OCI-LY7 (cell line): ENCODE measurements around the gene PLA2G15. TPM values are rescaled to one million over a fixed set of nuclear protein-coding genes. Genes with fewer than 3 reads are reported as not detected.

ENCODE experiments used
- BruUV-seq: library from RNA; stranded (reverse); fragments of 400-500 nt; replicated peaks from 2 replicates; lab custom pipeline; 2021; lab: Mats Ljungman, UMichigan
- CTCF ChIA-PET: fragments of 300-600 bp; sonication (Branson Sonifier 250); formaldehyde crosslinking; loops from one replicate; lab custom pipeline; 2022; ENCODE audit warnings: antibody characterized with exemption; ENCODE audit not compliant: unreplicated experiment; lab: Charles Lee
- POLR2A ChIA-PET: fragments of 300-600 bp; sonication (Branson Sonifier 250); formaldehyde crosslinking; loops from one replicate; lab custom pipeline; 2022; ENCODE audit warnings: antibody characterized with exemption; lab: Charles Lee
- DNase-seq: peaks from one replicate; pipeline ENCODE4 v3.0.0-alpha.2; 2015; ENCODE audit warnings: low spot score
- H2AFZ ChIP-seq: fragments of 200-600 bp; sonication (generic), shearing (Covaris generic); 2 replicates; pipeline ENCODE4 v1.6.1; 2014; ENCODE audit warnings: mild to moderate bottlenecking, antibody characterized with exemption, low read length, moderate library complexity
- H3K27ac ChIP-seq: fragments of 200-600 bp; sonication (generic); 2 replicates; pipeline ENCODE4 v1.5.1; 2014; ENCODE audit warnings: mixed run types, low read depth, mild to moderate bottlenecking, moderate library complexity, low read length, inconsistent platforms; ENCODE audit not compliant: poor library complexity, severe bottlenecking
- H3K36me3 ChIP-seq: fragments of 200-600 bp; sonication (generic); 2 replicates; pipeline ENCODE4 v1.6.1; 2014; ENCODE audit warnings: mild to moderate bottlenecking, antibody characterized with exemption, low read length, moderate library complexity, mixed read lengths; ENCODE audit not compliant: insufficient read depth
- H3K4me1 ChIP-seq: fragments of 200-600 bp; sonication (generic); 2 replicates; pipeline ENCODE4 v1.5.1; 2014; ENCODE audit warnings: mild to moderate bottlenecking, low read length; ENCODE audit not compliant: insufficient read depth, poor library complexity, severe bottlenecking
- H3K4me2 ChIP-seq: fragments of 200-600 bp; sonication (generic); 2 replicates; pipeline ENCODE4 v1.6.1; 2014; ENCODE audit warnings: mild to moderate bottlenecking, low read length
- H3K4me3 ChIP-seq: fragments of 200-600 bp; sonication (generic); 2 replicates; pipeline ENCODE4 v1.5.1; 2014; ENCODE audit warnings: mild to moderate bottlenecking, low read depth, low read length; ENCODE audit not compliant: poor library complexity, severe bottlenecking
- H3K79me2 ChIP-seq: fragments of 200-600 bp; sonication (generic); 2 replicates; pipeline ENCODE4 v1.6.1; 2016; ENCODE audit warnings: low read depth, mild to moderate bottlenecking, low read length, moderate library complexity, mixed read lengths; ENCODE audit not compliant: insufficient read depth
- H3K9me2 ChIP-seq: fragments of 200-600 bp; sonication (generic); 2 replicates; pipeline ENCODE4 v1.6.1; 2016; ENCODE audit warnings: mild to moderate bottlenecking, low read length, mixed read lengths; ENCODE audit not compliant: insufficient read depth
- H3K9me3 ChIP-seq: fragments of 200-600 bp; sonication (generic); 2 replicates; pipeline ENCODE4 v1.6.1; 2014; ENCODE audit warnings: mild to moderate bottlenecking, mixed run types, low read length, mixed read lengths
- H4K20me1 ChIP-seq: fragments of 200-600 bp; sonication (generic); 2 replicates; pipeline ENCODE4 v1.6.1; 2014; ENCODE audit warnings: mild to moderate bottlenecking, antibody characterized with exemption, low read length, moderate library complexity, mixed read lengths; ENCODE audit not compliant: insufficient read depth
- EZH2phosphoT487 ChIP-seq: fragments of 200-600 bp; sonication (generic); IDR thresholded peaks from 2 replicates; pipeline ENCODE4 v1.6.1; 2018; ENCODE audit warnings: low read depth, borderline replicate concordance, mild to moderate bottlenecking, mixed run types, antibody characterized with exemption, low read length, moderate library complexity, mixed read lengths
- intact Hi-C: fragments of 100-400 bp; cut with micrococcal nuclease; formaldehyde crosslinking; loops from one replicate; pipeline ENCODE4 v1.10.0; 2022; ENCODE audit not compliant: unreplicated experiment
- total RNA-seq, 2 experiments: library from RNA; depleted of rRNA in 1 of 2; stranded (reverse); fragments of >200 nt in 1 of 2; shearing (Covaris generic) in 1 of 2; gene quantifications; 2 replicates each; pipeline ENCODE4 v1.2.3, GENCODE V29; 2014 to 2022
- TF ChIP-seq, protein P1 (sequence below): fragments of 200-600 bp; sonication (generic); conservative IDR thresholded peaks from 2 replicates; pipeline ENCODE4 v1.5.1; 2014; ENCODE audit warnings: mild to moderate bottlenecking, antibody characterized with exemption, low read length, moderate library complexity, mixed read lengths

PLA2G15 gene
- total RNA-seq, 2 experiments from 2014 or later = 27.5 to 46.2 TPM

DNA sequence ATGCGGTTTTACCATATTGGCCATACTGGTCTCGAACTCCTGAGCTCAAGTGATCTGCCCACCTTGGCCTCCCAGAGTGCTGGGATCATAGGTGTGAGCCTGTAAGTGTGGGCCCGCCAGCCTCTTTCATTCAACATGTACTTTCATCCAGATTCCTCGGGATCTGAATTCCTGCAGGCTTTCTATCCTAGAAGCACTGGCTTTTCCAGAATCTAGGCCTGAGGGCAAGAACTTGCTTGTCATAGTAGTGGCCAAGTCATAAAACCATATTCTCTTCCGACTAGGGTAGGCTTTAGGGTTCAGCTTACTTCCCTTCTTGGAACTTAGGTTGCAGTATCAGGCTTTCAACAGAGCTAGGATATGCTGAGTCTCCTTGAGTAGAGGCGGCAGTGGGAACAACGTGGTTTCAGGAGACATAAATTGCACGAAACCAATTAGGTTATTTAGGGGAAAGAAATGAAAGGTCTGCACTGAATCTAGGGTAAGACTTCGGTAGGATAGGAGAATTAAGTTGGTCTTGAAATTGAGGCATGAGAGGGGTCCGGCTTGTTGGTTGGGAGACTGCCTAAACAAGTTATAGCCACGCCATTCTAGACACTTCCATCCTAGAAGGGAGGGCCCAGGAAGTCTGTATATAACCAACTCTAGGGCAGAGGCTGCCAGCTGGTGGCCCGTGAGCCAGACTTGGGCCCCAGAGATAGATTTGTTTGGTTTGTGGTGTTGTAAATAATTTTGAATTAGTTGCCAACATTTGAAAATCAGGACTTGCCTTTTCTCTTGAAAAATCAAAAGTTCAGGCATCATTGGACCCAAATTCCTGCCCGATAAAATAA, 34.8 kb downstream of the PLA2G15 start:
- Histone ChIP-seq H3K27ac (peak overlapping the region; percentile 97), H3K9me3 (no peaks in the 10 kb centered on the region), H3K4me1 (peaks cover 75% of the 10 kb centered on the region), H4K20me1 (no peaks in the 10 kb centered on the region), H3K4me3 (peak overlapping the region; percentile 44), H3K79me2 (peaks cover 48% of the 10 kb centered on the region), H3K9me2 (no peaks in the 10 kb centered on the region), H3K4me2 (peak overlapping the region; percentile 91), H3K36me3 (peaks cover 54% of the 10 kb centered on the region), H2AFZ (no peak overlapping the region)
- intact Hi-C loops = no loop called here
- DNase-seq = peak; percentile 59
- TF ChIP-seq, protein P1, sequence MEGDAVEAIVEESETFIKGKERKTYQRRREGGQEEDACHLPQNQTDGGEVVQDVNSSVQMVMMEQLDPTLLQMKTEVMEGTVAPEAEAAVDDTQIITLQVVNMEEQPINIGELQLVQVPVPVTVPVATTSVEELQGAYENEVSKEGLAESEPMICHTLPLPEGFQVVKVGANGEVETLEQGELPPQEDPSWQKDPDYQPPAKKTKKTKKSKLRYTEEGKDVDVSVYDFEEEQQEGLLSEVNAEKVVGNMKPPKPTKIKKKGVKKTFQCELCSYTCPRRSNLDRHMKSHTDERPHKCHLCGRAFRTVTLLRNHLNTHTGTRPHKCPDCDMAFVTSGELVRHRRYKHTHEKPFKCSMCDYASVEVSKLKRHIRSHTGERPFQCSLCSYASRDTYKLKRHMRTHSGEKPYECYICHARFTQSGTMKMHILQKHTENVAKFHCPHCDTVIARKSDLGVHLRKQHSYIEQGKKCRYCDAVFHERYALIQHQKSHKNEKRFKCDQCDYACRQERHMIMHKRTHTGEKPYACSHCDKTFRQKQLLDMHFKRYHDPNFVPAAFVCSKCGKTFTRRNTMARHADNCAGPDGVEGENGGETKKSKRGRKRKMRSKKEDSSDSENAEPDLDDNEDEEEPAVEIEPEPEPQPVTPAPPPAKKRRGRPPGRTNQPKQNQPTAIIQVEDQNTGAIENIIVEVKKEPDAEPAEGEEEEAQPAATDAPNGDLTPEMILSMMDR = peak; percentile 30; the same call in 1 of the 2 replicates
- no peak for TF ChIP-seq EZH2phosphoT487
- no TSS peak for BruUV-seq
- ChIA-PET POLR2A (interaction anchor here (0.6 to 1.9 kb wide), 10 partner anchors 10 to 188 kb away, joined by 3 to 8 read pairs (median 4); partner anchors contain the start of genes PRMT7 and SLC7A6OS), CTCF (interaction anchor here (0.7 kb wide), 1 partner anchor 23 kb away, joined by 3 read pairs; no protein-coding TSS in a partner anchor)

- H3K79me2 ChIP-seq = peaks cover 48% of the 10 kb centered on the region
- DNase-seq = no peak
- no peaks in the 10 kb centered on the region for H3K9me3 ChIP-seq
- H3K4me3 ChIP-seq = peak overlapping the region; percentile 44
- H3K4me1 ChIP-seq = peaks cover 75% of the 10 kb centered on the region
- H4K20me1 ChIP-seq = no peaks in the 10 kb centered on the region
- ChIA-PET CTCF (no interaction called here), POLR2A (interaction anchor here (1.0 to 1.9 kb wide), 2 partner anchors 8 to 9 kb away, joined by 3 to 6 read pairs; no protein-coding TSS in a partner anchor)
- H3K27ac ChIP-seq = peak overlapping the region; percentile 97
- H3K36me3 ChIP-seq = peaks cover 48% of the 10 kb centered on the region
- H3K9me2 ChIP-seq = no peaks in the 10 kb centered on the region
- peak overlapping the region; percentile 91 for H3K4me2 ChIP-seq
- intact Hi-C loops = no loop called here
- no TSS peak for BruUV-seq
- H2AFZ ChIP-seq = no peak overlapping the region
- TF ChIP-seq EZH2phosphoT487 = no peak
- TF ChIP-seq, protein P1 = no peak
Observed at GRCh38 chr16:68281368-68282063, 36.3 kb downstream of the PLA2G15 start.
